ENCODE data around the gene PPT2. TPM values are rescaled to one million over a fixed set of nuclear protein-coding genes. Genes with fewer than 3 reads are reported as not detected.

Gene PPT2
- total RNA-seq, 1 experiment from 2014 or later = 38.2 TPM

DNA sequence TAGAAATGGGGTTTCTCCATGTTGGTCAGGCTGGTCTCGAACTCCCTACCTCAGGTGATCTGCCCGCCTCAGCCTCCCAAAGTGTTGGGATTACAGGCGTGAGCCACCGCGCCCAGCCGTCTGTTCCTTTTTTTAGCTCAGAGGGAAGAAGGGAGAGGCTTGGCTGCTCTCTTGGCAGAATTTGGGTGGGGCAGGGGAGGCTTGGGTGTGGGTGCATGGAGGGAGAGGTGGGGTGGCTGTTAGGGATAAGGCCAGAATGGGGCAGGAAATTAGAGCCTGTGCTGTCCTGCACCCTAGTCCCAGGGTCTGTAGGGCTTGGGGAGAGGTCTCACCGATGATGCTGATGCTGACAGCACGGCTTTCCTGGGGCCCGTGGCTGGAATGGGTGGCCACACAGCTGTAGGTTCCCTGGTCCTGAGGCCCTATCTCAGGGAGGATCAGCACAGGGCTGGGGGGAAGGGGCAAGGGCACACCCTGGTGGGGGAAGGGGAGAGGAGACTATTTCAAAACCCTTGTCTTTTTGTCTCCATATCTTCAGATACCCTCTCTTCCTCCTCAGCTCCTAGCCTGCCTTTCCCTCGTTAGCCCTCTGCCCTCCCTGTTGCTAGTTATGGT is 28.1 kb downstream of the PPT2 start:
- Histone ChIP-seq H3K27me3 (ENCODE audit: insufficient read depth, low read depth) (no peaks in the 10 kb centered on the region), H3K9me2 (ENCODE audit: insufficient read depth) (no peaks in the 10 kb centered on the region), H3K79me2 (ENCODE audit: low read depth) (peaks cover 11% of the 10 kb centered on the region), H3K4me2 (no peak overlapping the region), H4K20me1 (ENCODE audit: insufficient read depth) (no peaks in the 10 kb centered on the region), H3K4me3 (no peak overlapping the region), H2AFZ (no peak overlapping the region), H3K27ac (no peak overlapping the region), H3K36me3 (ENCODE audit: low read depth) (peaks cover 2% of the 10 kb centered on the region; the same call in 1 of the 2 replicates), H3K4me1 (replicated peaks; ENCODE audit: insufficient read depth) (peaks cover 8% of the 10 kb centered on the region; the same call in 1 of the 2 replicates), H3F3A (ENCODE audit: insufficient read depth, low read depth) (peaks cover 15% of the 10 kb centered on the region; the same call in 1 of the 2 replicates), H3K9me3 (ENCODE audit: insufficient read depth, low read depth) (no peaks in the 10 kb centered on the region)
- intact Hi-C loops (cut with micrococcal nuclease; ENCODE audit: unreplicated experiment) = no loop called here
- DNase-seq = no peak
- BruUV-seq (replicated peaks) = no TSS peak
- ChIA-PET POLR2A (ENCODE audit: unreplicated experiment) (interaction anchor here (0.6 kb wide), 1 partner anchor 63 kb away, joined by 3 read pairs; no protein-coding TSS in a partner anchor), CTCF (no interaction called here)
- TF ChIP-seq CTCF (conservative IDR thresholded peaks at IDR 0.05) (no peak), EZH2 (IDR thresholded peaks at IDR 0.05; ENCODE audit: low read depth) (no peak)

- Histone ChIP-seq H3K79me2 (ENCODE audit: low read depth) (peaks cover 11% of the 10 kb centered on the region), H3K9me3 (ENCODE audit: insufficient read depth, low read depth) (no peaks in the 10 kb centered on the region), H3K27me3 (ENCODE audit: insufficient read depth, low read depth) (no peaks in the 10 kb centered on the region), H3F3A (ENCODE audit: insufficient read depth, low read depth) (peaks cover 15% of the 10 kb centered on the region; the same call in 1 of the 2 replicates), H3K9me2 (ENCODE audit: insufficient read depth) (no peaks in the 10 kb centered on the region), H4K20me1 (ENCODE audit: insufficient read depth) (no peaks in the 10 kb centered on the region), H3K4me3 (no peak overlapping the region), H3K4me2 (no peak overlapping the region), H3K4me1 (replicated peaks; ENCODE audit: insufficient read depth) (peaks cover 8% of the 10 kb centered on the region; the same call in 1 of the 2 replicates), H3K27ac (no peak overlapping the region), H3K36me3 (ENCODE audit: low read depth) (peaks cover 7% of the 10 kb centered on the region), H2AFZ (no peak overlapping the region)
- intact Hi-C loops (cut with micrococcal nuclease; ENCODE audit: unreplicated experiment) = no loop called here
- CTCF ChIA-PET = no interaction called here
- POLR2A ChIA-PET (ENCODE audit: unreplicated experiment) = no interaction called here
- TF ChIP-seq CTCF (conservative IDR thresholded peaks at IDR 0.05) (no peak), EZH2 (IDR thresholded peaks at IDR 0.05; ENCODE audit: low read depth) (no peak)
- BruUV-seq (replicated peaks) = no TSS peak
- no peak for DNase-seq
Measured at GRCh38 chr6:32182555-32182981, 28.6 kb downstream of the PPT2 start.

DNA sequence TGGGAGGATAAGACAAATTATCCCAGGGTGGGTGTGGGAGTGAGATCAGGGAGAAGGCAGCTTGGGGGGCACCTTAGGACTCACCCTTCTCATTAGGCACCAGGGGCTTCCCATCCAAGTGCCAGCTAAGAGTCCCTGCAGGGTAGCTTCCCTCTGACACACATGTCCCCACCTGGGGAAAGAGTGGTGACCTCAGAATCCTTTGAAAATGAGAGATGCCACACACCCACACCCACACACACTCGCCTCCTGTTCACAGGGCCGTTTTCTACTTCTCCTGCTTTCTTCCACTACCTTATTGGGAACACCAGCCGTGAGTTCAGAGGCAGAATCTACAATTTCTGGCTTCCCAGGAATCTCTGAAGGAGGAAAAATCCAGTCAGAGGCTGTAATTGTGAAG is 29.1 kb downstream of the PPT2 start:
- TF ChIP-seq CTCF (conservative IDR thresholded peaks at IDR 0.05) = no peak
- no peak for TF ChIP-seq EZH2 (IDR thresholded peaks at IDR 0.05; ENCODE audit: low read depth)
- H4K20me1 ChIP-seq (ENCODE audit: insufficient read depth) = no peaks in the 10 kb centered on the region
- no peak overlapping the region for H3K4me3 ChIP-seq
- H2AFZ ChIP-seq = no peak overlapping the region
- no peak overlapping the region for H3K27ac ChIP-seq
- H3K9me3 ChIP-seq (ENCODE audit: insufficient read depth, low read depth) = no peaks in the 10 kb centered on the region
- intact Hi-C loops (cut with micrococcal nuclease; ENCODE audit: unreplicated experiment) = no loop called here
- no peaks in the 10 kb centered on the region for H3K27me3 ChIP-seq (ENCODE audit: insufficient read depth, low read depth)
- no TSS peak for BruUV-seq (replicated peaks)
- ChIA-PET CTCF (no interaction called here), POLR2A (ENCODE audit: unreplicated experiment) (no interaction called here)
- H3F3A ChIP-seq (ENCODE audit: insufficient read depth, low read depth) = peaks cover 14% of the 10 kb centered on the region; the same call in 1 of the 2 replicates
- peaks cover 13% of the 10 kb centered on the region for H3K79me2 ChIP-seq (ENCODE audit: low read depth)
- no peaks in the 10 kb centered on the region for H3K9me2 ChIP-seq (ENCODE audit: insufficient read depth)
- H3K4me2 ChIP-seq = no peak overlapping the region
- no peak for DNase-seq
- peaks cover 10% of the 10 kb centered on the region for H3K36me3 ChIP-seq (ENCODE audit: low read depth)
- peaks cover 8% of the 10 kb centered on the region; the same call in 1 of the 2 replicates for H3K4me1 ChIP-seq (replicated peaks; ENCODE audit: insufficient read depth)

Data from PC-9 (cell line).